Pancreas (tissue), 10 donors: ENCODE results near the gene CLASRP. TPM values are rescaled to one million over a fixed set of nuclear protein-coding genes. Genes with fewer than 3 reads are reported as not detected.
A peak's percentile ranks its signal among the peaks of the same experiment; 100 is the strongest.

Source experiments
- ATAC-seq, 4 donors: fragments of 200-7000 bp; cut with Tn5 transposase; one replicate each; pipeline versions ENCODE4 v1.8.0 to v1.9.1; 2020; ENCODE audit warnings: mild to moderate bottlenecking in 4 of 4, moderate library complexity in 4 of 4
- DNase-seq, 6 donors: peaks; one replicate each; pipeline ENCODE4 v3.0.0-alpha.2; 2020
- FAIRE-seq: peaks from 2 replicates; lab custom pipeline; 2012; peaks lifted over from hg19 to GRCh38; lab: Jason Lieb, UNC
- H3K27ac ChIP-seq, 4 donors: fragments of 200-600 bp; sonication (generic); 1 replicate in 3 of 4; 2 replicates in 1 of 4; pipeline versions ENCODE4 v1.5.0 to v1.8.0; 2020
- H3K27me3 ChIP-seq, 4 donors: fragments of 200-600 bp; one replicate each; pipeline ENCODE4 v1.8.0; 2021
- H3K36me3 ChIP-seq, 3 donors: fragments of 200-600 bp; sonication (generic) in 1 of 3; one replicate each; pipeline versions ENCODE4 v1.5.0 to v1.8.0; 2020 to 2021
- H3K4me1 ChIP-seq, 3 donors: fragments of 200-600 bp; one replicate each; pipeline ENCODE4 v1.8.0; 2021
- H3K4me3 ChIP-seq, 4 donors: fragments of 200-600 bp; sonication (generic) in 2 of 4; one replicate each; pipeline versions ENCODE4 v1.5.0 to v1.8.0; 2020 to 2021
- H3K9me3 ChIP-seq, 4 donors: fragments of 200-600 bp; one replicate each; pipeline ENCODE4 v1.8.0; 2021
- CTCF ChIP-seq, 4 donors: fragments of 200-600 bp; sonication (generic) in 3 of 4; IDR thresholded peaks; one replicate each; pipeline versions ENCODE4 v1.5.0 to v1.8.0; 2021; ENCODE audit warnings: antibody characterized with exemption in 4 of 4
- WGBS, 2 donors: extraction: QIAGEN DNeasy Blood & Tissue Kit; methylation state at CpG; one replicate each; pipeline ENCODE4 v1.1.7; 2013; 5-methylcytosine and 5-hydroxymethylcytosine counted together
- intact Hi-C, 3 donors: fragments of 100-400 bp; cut with DNase I; formaldehyde crosslinking; loops; one replicate each; pipeline versions ENCODE4 v1.11.1 to v1.14.2; 2022
- polyA plus RNA-seq, 2 donors: library from polyadenylated mRNA; stranded (reverse); fragments of 200-250 nt; gene quantifications; one replicate each; pipeline ENCODE4 v1.2.3, GENCODE V29; 2013
- total RNA-seq, 6 donors: library from RNA; stranded (reverse); fragmentation: NEBNext Ultra II Directional in 4 of 6; extraction: Animal tissue kit (Norgen Biotek cat#: 25700) in 4 of 6; gene quantifications; one replicate each; pipeline versions ENCODE4 v1.2.1 to v1.2.4, GENCODE V29; 2021 to 2023
- donor health status: healthy with polysubstance abuse.
- donor health status: DM: no; HTN: no; CAD: no; lungs with moderate emphysema.
- donor health status: DM: no; HTN: no; CAD: no.
- donor health status: control.
- donor health status: control.
- donor health status: Bipolar disorder and iron deficiency.
- donor health status: DM: yes; HTN: yes; CAD: no.
- donor health status: DM: no; HTN: no; CAD: no.
- donor health status: DM: no; HTN: no; CAD: no.
- donor health status: DM: yes; HTN: yes; CAD: no.

CLASRP gene
- total and polyA plus RNA-seq, 8 donors = 34.8 to 244 (median 51.9) TPM

DNA sequence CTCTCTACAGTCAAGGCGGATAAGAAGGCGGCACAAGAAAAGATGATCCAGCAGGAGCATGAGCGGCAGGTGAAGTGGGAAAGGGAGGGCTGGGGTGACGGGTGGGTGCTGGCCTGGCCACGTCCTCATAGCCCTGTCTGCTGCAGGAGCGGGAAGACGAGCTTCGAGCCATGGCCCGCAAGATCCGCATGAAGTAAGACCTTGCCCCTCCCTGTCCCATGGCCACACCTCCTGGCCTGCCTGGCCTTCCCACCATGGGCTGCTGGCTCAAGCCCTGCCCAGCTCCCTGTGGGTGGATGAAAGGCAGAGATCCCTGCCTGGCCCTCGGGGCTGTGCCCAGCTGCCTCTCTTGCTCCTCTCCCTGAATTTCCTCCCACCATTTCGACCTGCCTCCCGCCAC lies 30.2 kb downstream of the CLASRP start:
- WGBS, 2 donors = 82 to 88% methylated on average over 13 of the region's 13 CpGs
- no peak overlapping the region for H3K4me3 ChIP-seq
- no peaks in the 10 kb centered on the region for H3K4me1 ChIP-seq
- H3K27me3 ChIP-seq = no peaks in the 10 kb centered on the region
- no peak overlapping the region for H3K27ac ChIP-seq
- FAIRE-seq (no peak), DNase-seq (no peak), ATAC-seq (peak in 3 of 4 donors; percentile 19 to 38 (median 34))
- peaks cover 0 to 57% (median 25%) of the 10 kb centered on the region in 3 donors for H3K36me3 ChIP-seq
- TF ChIP-seq CTCF (IDR thresholded peaks at IDR 0.05) = no peak
- intact Hi-C loops = no loop called here
- H3K9me3 ChIP-seq = no peaks in the 10 kb centered on the region

GRCh38 chr19:45070214-45070613 lies 31.4 kb downstream of the CLASRP start:
- no peak for ATAC-seq
- H3K4me1 ChIP-seq = no peaks in the 10 kb centered on the region
- no peak overlapping the region for H3K27ac ChIP-seq
- FAIRE-seq = no peak
- intact Hi-C loops = no loop called here
- no peak for TF ChIP-seq CTCF (IDR thresholded peaks at IDR 0.05)
- H3K4me3 ChIP-seq = no peak overlapping the region
- no peaks in the 10 kb centered on the region for H3K27me3 ChIP-seq
- peaks cover 0 to 46% (median 15%) of the 10 kb centered on the region in 3 donors for H3K36me3 ChIP-seq
- no peak for DNase-seq
- WGBS, 2 donors = 90 to 91% methylated on average over 6 of the region's 6 CpGs
- no peaks in the 10 kb centered on the region for H3K9me3 ChIP-seq

DNA sequence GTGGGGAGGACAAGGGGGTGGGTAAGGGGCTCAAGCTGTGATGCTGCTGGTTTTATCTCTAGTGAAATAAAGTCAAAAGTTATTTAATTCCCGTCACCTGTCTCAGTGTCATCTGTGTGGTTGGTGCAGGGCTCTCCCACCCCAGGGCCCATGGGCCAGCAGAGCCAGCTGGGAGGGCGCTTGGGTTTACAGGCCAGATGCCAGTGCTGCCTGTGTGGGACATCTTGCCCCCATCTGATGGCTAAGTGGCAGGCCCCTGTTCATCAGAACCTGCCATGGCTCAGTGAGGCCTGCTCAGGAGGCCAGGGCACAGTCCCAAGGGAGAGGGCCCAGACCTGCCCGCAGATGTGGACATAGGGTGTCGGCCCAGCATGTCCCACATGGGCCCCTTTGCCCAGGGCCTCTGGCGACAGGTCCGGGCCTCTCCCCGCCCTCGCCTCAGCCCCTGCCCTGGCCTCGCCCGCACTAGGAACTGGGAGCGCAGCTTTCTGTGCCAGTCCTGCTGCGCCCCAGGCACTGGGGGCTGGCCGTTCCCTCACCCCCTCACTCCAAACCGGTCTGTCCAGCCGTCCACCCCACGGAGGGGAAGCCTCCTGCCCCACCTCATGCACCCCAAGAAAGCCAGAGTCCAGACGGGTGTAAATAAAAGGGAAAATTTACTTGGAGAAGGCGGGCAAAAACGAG lies 32.2 kb downstream of the CLASRP start:
- DNase-seq (no peak), FAIRE-seq (no peak)
- H3K4me3 ChIP-seq = no peak overlapping the region

GRCh38 chr19:45071545-45071938 lies 32.7 kb downstream of the CLASRP start:
- FAIRE-seq = no peak
- no peak overlapping the region for H3K27ac ChIP-seq
- no peak for TF ChIP-seq CTCF (IDR thresholded peaks at IDR 0.05)

More for the DNA sequence above, 32.2 kb downstream of the CLASRP start:
- no peak for ATAC-seq
- Histone ChIP-seq H3K4me1 (no peaks in the 10 kb centered on the region), H3K27ac (no peak overlapping the region), H3K27me3 (no peaks in the 10 kb centered on the region), H3K36me3 (peaks cover 0 to 38% (median 11%) of the 10 kb centered on the region in 3 donors), H3K9me3 (no peaks in the 10 kb centered on the region)
- WGBS, 2 donors = 91 to 93% methylated on average over 19 of the region's 19 CpGs
- intact Hi-C loops = no loop called here
- no peak for TF ChIP-seq CTCF (IDR thresholded peaks at IDR 0.05)

More at GRCh38 chr19:45071545-45071938, 32.7 kb downstream of the CLASRP start:
- H3K4me1 ChIP-seq = peaks cover 0 to 2% (median 0%) of the 10 kb centered on the region in 3 donors
- peaks cover 0 to 36% (median 10%) of the 10 kb centered on the region in 3 donors for H3K36me3 ChIP-seq
- no peaks in the 10 kb centered on the region for H3K27me3 ChIP-seq
- no peak for DNase-seq
- no peaks in the 10 kb centered on the region for H3K9me3 ChIP-seq
- intact Hi-C loops = no loop called here
- WGBS, 2 donors = 95 to 96% methylated on average over 25 of the region's 25 CpGs
- H3K4me3 ChIP-seq = no peak overlapping the region
- ATAC-seq = no peak
